ENCODE measurements around the gene TLNRD1.

The TLNRD1 gene

DNA sequence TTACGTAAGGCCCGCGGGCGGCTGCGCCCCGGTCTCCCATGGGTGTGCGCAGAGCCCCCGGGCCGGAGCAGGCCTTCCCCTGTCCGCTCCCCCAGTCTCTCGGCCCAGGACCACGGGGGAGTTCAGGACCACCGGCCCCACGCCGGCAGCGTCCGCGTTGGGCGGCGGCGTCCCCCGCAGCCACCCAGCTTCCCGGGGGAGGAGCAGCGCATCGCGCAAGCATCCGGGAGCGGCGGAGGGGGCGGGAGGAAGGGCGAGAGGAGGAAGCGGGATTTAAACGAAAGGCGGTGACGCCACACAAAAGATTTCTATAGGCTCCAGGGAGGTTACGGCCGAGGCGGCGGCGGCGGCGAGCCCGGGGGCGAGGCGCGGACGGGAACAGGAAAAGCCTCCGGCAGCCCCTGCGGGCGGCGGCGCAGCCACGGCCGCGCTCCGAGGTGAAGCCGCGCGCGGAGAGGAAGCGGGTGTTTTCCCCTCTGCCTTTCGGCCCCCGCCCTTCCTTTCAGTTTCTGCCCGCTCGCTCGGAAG, at the start of gene TLNRD1:
Gene TLNRD1, plus strand, starts transcription at position 300 of the 528 bp plus-strand sequence. CDS start 1,349 bp downstream, outside the sequence.
- H3K27ac ChIP-seq (ENCODE audit: low read length): peak within 1 kb of the TSS; percentile 83
- peak within 1 kb of the TSS; percentile 95 for H3K4me3 ChIP-seq (ENCODE audit: low read length)
- no peak for TF ChIP-seq EZH2phosphoT487 (IDR thresholded peaks at IDR 0.05; ENCODE audit: low read depth)
- TF ChIP-seq, protein P1, sequence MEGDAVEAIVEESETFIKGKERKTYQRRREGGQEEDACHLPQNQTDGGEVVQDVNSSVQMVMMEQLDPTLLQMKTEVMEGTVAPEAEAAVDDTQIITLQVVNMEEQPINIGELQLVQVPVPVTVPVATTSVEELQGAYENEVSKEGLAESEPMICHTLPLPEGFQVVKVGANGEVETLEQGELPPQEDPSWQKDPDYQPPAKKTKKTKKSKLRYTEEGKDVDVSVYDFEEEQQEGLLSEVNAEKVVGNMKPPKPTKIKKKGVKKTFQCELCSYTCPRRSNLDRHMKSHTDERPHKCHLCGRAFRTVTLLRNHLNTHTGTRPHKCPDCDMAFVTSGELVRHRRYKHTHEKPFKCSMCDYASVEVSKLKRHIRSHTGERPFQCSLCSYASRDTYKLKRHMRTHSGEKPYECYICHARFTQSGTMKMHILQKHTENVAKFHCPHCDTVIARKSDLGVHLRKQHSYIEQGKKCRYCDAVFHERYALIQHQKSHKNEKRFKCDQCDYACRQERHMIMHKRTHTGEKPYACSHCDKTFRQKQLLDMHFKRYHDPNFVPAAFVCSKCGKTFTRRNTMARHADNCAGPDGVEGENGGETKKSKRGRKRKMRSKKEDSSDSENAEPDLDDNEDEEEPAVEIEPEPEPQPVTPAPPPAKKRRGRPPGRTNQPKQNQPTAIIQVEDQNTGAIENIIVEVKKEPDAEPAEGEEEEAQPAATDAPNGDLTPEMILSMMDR (IDR thresholded peaks at IDR 0.05; ENCODE audit: low read depth, low read length): no peak

GRCh38 chr15:80951941-80952340, 48.8 kb upstream of the TLNRD1 start:
- Histone ChIP-seq H2AFZ (ENCODE audit: low read depth, low read length) (no peak overlapping the region), H3K79me2 (ENCODE audit: low read length) (no peaks in the 10 kb centered on the region), H3K4me1 (ENCODE audit: low read length) (peaks cover 2% of the 10 kb centered on the region; the same call in 1 of the 2 replicates), H3K36me3 (replicated peaks; ENCODE audit: low read depth, low read length) (peaks cover 44% of the 10 kb centered on the region), H3K4me3 (ENCODE audit: low read length) (no peak overlapping the region), H4K20me1 (ENCODE audit: insufficient read depth, low read length) (no peaks in the 10 kb centered on the region), H3K9me3 (ENCODE audit: insufficient read depth, low read length) (no peaks in the 10 kb centered on the region), H3K4me2 (ENCODE audit: low read length) (no peak overlapping the region), H3K27ac (ENCODE audit: low read length) (no peak overlapping the region), H3K27me3 (ENCODE audit: low read depth, low read length) (no peaks in the 10 kb centered on the region), H3K9ac (ENCODE audit: low read length) (no peak overlapping the region)
- TF ChIP-seq, protein P1 (IDR thresholded peaks at IDR 0.05; ENCODE audit: low read depth, low read length): no peak
- no peak for TF ChIP-seq EZH2phosphoT487 (IDR thresholded peaks at IDR 0.05; ENCODE audit: low read depth)

More for the DNA sequence above, at the start of gene TLNRD1:
- H3K9ac ChIP-seq (ENCODE audit: low read length): peak within 1 kb of the TSS; percentile 98
- peaks cover 21% of the 10 kb centered on the region for H4K20me1 ChIP-seq (ENCODE audit: insufficient read depth, low read length)
- peak within 1 kb of the TSS; percentile 55 for H2AFZ ChIP-seq (ENCODE audit: low read depth, low read length)
- no peaks in the 10 kb centered on the region for H3K27me3 ChIP-seq (ENCODE audit: low read depth, low read length)
- H3K9me3 ChIP-seq (ENCODE audit: insufficient read depth, low read length): no peaks in the 10 kb centered on the region
- peaks cover 49% of the 10 kb centered on the region for H3K79me2 ChIP-seq (ENCODE audit: low read length)
- H3K36me3 ChIP-seq (replicated peaks; ENCODE audit: low read depth, low read length): peaks cover 29% of the 10 kb centered on the region
- H3K4me1 ChIP-seq (ENCODE audit: low read length): peaks cover 28% of the 10 kb centered on the region
- H3K4me2 ChIP-seq (ENCODE audit: low read length): peak within 1 kb of the TSS; percentile 95

- Histone ChIP-seq H4K20me1 (ENCODE audit: insufficient read depth, low read length) (no peaks in the 10 kb centered on the region), H3K27ac (ENCODE audit: low read length) (no peak overlapping the region), H3K4me3 (ENCODE audit: low read length) (no peak overlapping the region), H3K4me1 (ENCODE audit: low read length) (peaks cover 2% of the 10 kb centered on the region; the same call in 1 of the 2 replicates), H3K4me2 (ENCODE audit: low read length) (no peak overlapping the region), H3K79me2 (ENCODE audit: low read length) (no peaks in the 10 kb centered on the region), H3K27me3 (ENCODE audit: low read depth, low read length) (no peaks in the 10 kb centered on the region), H2AFZ (ENCODE audit: low read depth, low read length) (no peak overlapping the region), H3K9me3 (ENCODE audit: insufficient read depth, low read length) (no peaks in the 10 kb centered on the region), H3K36me3 (replicated peaks; ENCODE audit: low read depth, low read length) (peaks cover 35% of the 10 kb centered on the region), H3K9ac (ENCODE audit: low read length) (no peak overlapping the region)
- TF ChIP-seq, protein P1 (IDR thresholded peaks at IDR 0.05; ENCODE audit: low read depth, low read length): no peak
- TF ChIP-seq EZH2phosphoT487 (IDR thresholded peaks at IDR 0.05; ENCODE audit: low read depth): no peak
Observed at GRCh38 chr15:80953001-80953952, 47.4 kb upstream of the TLNRD1 start.

All from OCI-LY3 (cell line).